Measurements from ENCODE around the gene MRPS7.
"Not testable (repeated sequence)": the region's sequence is repeated elsewhere in the genome, so short reads cannot be mapped to it uniquely, and the experiment has no call there.

MRPS7 gene

GRCh38 chr17:75271955-75272847, 10.5 kb downstream of the MRPS7 start:
- DNase-seq = peak; percentile 29

- no peak for DNase-seq
These were observed 11.1 kb downstream of the MRPS7 start for GRCh38 chr17:75272848-75273184.

GRCh38 chr17:75273977-75274708, 12.5 kb downstream of the MRPS7 start:
- no peak for DNase-seq

GRCh38 chr17:75277664-75278071, 16.0 kb downstream of the MRPS7 start:
- DNase-seq = no peak

- not testable (repeated sequence) for DNase-seq
These were observed 18.5 kb downstream of the MRPS7 start for GRCh38 chr17:75280189-75280588.

- DNase-seq = no peak
These were observed 23.4 kb downstream of the MRPS7 start for GRCh38 chr17:75285123-75285522.

- no peak for DNase-seq
These were observed 25.5 kb downstream of the MRPS7 start for GRCh38 chr17:75287221-75287620.

- DNase-seq = no peak
These were observed 26.7 kb downstream of the MRPS7 start for GRCh38 chr17:75288359-75288758.

- DNase-seq = peak; percentile 89
These were observed 27.1 kb downstream of the MRPS7 start for GRCh38 chr17:75288770-75289114.

GRCh38 chr17:75289115-75289831, 27.6 kb downstream of the MRPS7 start, which contains the start of gene SLC25A19:
SLC25A19 (minus strand) TSS chr17:75289433; CDS start chr17:75286764, 2,669 bp downstream.
- peak; percentile 99 for DNase-seq

GRCh38 chr17:75289832-75290337, 28.2 kb downstream of the MRPS7 start:
- no peak for DNase-seq

- not testable (repeated sequence) for DNase-seq
These were observed 31.2 kb downstream of the MRPS7 start for GRCh38 chr17:75292810-75293448.

- DNase-seq = no peak
These were observed 33.8 kb downstream of the MRPS7 start for GRCh38 chr17:75295201-75296158.

- no peak for DNase-seq
These were observed 38.6 kb downstream of the MRPS7 start for GRCh38 chr17:75300280-75300679.

GRCh38 chr17:75301049-75301448, 39.4 kb downstream of the MRPS7 start:
- DNase-seq = no peak

GRCh38 chr17:75301502-75302206, 40.0 kb downstream of the MRPS7 start:
- no peak for DNase-seq

- no peak for DNase-seq
These were observed 46.5 kb downstream of the MRPS7 start for GRCh38 chr17:75307957-75308731.

GRCh38 chr17:75308732-75309629, 47.3 kb downstream of the MRPS7 start:
- DNase-seq = no peak

Data from NCI-H2171 treated with DMSO at 0.1 percent for 48 hours (cell line).